ENCODE measurements around the gene SYCE3.
"Not testable (repeated sequence)": the region's sequence is repeated elsewhere in the genome, so short reads cannot be mapped to it uniquely, and the experiment has no call there.

Gene SYCE3

GRCh38 chr22:50562523-50563412 lies at the start of gene SYCE3:
Gene SYCE3, minus strand, starts transcription at chr22:50562919. Its CDS starts 6,514 bp downstream, at chr22:50556405.
- ATAC-seq = peak; percentile 98

DNA sequence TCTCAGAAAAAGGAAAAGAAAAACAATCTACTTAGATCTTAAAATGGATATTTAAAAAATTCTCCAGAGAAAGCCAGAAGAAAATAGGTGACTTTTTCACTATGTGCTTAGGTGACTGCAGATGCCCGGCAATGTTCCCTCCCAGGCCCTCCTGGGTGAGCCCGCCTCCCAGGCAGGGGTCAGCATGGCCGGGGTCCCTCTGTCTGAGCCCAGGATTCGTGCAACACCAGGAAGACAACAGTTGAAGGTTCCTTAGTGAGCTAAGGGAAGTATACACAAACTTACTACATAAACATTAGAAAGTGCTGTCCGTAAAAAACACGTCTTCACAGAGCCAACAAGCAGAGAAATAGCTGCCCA lies 49.4 kb upstream of the SYCE3 start:
- DNase-seq (no peak), ATAC-seq (no peak)

More at GRCh38 chr22:50562523-50563412, at the start of gene SYCE3:
- peak; percentile 99 for DNase-seq

- ATAC-seq (no peak), DNase-seq (no peak)
Observed at GRCh38 chr22:50611341-50612060, 48.8 kb upstream of the SYCE3 start.

DNA sequence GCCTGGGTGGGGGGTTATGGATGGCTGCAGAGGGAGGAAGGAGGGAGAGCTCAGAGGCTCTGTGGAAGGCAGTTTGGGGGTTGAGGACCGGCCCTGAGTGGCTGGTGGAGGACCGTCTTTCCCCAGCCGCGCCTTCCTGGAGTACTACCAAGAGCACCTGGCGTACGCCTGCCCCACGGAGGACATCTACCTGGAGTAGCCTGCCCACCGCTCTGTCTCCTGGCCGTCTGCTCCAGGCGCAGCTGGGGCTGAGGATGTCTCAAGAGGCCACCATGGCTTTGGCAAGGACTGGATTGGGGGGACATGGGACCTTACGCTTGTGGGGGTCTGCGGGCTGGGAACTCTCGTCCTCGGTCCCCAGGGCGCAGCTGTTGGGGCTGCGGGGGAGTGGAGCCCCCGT lies 47.9 kb upstream of the SYCE3 start:
- DNase-seq (no peak), ATAC-seq (no peak)

- ATAC-seq = no peak
Observed at GRCh38 chr22:50610041-50610451, 47.3 kb upstream of the SYCE3 start.

DNA sequence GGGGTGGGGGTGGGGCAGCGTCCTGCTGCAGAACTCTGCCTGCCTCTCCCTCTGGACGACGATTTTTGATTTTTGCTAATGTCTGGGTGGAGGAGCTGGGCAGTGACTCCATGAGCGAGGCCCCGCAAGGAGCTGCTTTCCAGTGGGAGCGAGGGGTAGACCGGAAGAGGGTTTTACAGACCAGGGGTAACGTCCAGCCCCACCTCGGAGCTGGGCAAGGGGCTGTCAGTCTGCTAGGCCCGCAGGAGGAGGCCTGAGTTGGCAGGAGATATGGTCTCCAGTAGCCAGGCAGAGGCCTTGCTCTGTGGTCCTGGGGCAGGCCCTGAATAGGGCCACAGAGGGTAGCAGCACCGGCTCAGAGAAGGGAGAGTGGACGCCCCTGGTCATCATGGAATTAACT lies 46.9 kb upstream of the SYCE3 start:
- DNase-seq (no peak), ATAC-seq (no peak)

More at GRCh38 chr22:50610041-50610451, 47.3 kb upstream of the SYCE3 start:
- DNase-seq = no peak

DNA sequence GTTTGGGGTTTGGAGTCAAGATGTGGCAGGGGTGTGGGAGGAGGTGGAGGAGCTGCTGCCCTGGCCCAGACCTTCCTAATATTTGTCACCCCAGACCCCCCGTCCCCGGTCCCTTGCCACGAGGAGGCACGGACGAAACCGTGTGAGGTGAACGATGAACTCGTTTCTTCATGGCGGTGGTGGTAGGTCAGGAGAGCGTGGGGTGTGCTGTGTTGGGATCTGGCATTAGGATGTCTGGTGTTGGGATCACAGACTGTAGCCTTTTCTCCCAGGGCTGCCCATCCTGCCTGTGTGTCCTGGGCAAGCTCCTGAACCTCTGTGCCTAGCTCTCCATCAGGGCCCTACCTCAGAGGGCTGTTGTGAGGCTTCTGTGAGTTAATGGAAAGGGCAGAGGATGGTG lies 46.3 kb upstream of the SYCE3 start:
- no peak for DNase-seq
- no peak for ATAC-seq

DNA sequence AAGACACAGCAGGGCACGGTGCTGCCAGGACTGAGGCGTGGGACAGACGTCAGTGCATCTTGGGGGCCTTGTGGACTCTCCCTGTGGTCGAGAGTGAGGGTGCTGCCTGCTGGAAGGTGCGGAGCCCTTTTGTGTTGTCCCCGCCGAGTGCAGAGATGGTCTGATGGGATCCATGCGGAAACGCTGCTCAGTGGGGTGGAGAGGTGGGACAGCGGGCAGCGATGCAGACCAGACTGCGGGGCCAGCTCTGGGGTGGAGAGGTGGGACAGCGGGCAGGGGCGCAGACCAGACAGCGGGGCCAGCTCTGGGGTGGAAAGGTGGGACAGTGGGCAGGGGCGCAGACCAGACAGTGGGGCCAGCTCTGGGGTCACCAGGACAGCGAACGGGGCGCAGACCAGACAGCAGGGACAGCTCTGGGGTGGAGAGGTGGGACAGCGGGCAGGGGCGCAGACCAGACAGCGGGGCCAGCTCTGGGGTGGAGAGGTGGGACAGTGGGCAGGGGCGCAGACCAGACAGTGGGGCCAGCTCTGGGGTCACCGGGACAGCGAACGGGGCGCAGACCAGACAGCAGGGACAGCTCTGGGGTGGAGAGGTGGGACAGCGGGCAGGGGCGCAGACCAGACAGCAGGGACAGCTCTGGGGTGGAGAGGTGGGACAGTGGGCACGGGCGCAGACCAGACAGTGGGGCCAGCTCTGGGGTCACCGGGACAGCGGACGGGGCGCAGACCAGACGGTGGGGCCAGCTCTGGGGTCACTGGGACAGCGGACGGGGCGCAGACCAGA lies 45.5 kb upstream of the SYCE3 start:
- DNase-seq, ATAC-seq: not testable (repeated sequence)

DNA sequence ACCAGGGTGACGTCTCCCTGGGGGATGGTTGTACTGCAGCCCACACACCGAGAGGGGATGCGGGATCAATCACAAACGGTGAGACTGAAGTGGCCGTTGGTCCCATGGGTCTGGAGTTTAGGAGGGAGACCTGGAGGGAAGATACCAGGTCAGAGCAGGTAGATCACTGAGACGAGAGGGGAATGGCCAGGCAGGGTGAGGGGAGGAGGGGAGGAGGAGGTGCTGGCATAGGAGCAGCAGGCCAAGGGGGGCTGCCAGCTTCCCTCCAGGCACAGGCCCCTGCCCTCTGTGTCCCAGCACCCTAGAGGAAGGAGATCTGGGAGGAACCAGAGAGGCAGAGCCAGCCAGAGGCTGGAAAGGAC lies 44.9 kb upstream of the SYCE3 start:
- ATAC-seq (no peak), DNase-seq (no peak)

GRCh38 chr22:50606946-50607658 lies 44.4 kb upstream of the SYCE3 start:
- DNase-seq (no peak), ATAC-seq (no peak)

DNA sequence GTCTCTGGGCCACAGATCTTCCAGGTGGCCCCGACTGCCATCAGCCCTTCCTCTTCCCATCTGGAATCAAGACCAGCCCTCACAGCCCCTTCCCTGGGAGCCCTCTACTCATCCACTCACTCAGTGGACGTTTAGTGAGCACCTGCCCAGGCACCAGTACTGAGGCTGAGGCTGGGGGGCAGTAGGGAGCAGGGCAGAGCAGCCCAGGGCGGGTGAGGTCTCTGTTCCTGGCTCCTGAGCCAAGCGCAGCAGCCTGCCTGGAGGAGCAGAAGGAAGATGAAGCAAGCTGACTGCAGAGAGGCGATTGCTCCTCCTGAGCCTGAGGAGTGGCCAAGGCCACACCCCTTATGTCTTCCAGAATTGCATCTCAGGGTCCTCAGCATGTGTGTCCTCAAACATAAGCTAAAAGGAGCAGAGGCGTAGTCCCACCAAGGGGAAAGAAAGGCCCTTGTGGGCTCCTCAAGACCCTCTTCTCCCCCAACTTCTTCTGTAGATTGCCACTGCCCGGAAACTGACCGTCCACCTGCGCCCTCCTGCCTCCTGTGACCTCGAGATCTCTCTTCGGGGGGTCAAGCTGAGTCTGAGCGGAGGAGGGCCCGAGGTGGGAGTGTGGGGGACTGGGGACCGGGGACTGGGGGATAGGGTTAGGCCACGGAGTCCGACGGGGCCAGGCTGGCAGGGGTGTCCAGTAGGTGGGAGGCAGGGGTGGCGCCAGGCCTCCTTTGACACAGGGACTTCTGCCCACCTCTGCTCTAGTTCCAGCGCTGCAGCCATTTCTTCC lies 43.6 kb upstream of the SYCE3 start:
- ATAC-seq (peak; percentile 45), DNase-seq (no peak)

DNA sequence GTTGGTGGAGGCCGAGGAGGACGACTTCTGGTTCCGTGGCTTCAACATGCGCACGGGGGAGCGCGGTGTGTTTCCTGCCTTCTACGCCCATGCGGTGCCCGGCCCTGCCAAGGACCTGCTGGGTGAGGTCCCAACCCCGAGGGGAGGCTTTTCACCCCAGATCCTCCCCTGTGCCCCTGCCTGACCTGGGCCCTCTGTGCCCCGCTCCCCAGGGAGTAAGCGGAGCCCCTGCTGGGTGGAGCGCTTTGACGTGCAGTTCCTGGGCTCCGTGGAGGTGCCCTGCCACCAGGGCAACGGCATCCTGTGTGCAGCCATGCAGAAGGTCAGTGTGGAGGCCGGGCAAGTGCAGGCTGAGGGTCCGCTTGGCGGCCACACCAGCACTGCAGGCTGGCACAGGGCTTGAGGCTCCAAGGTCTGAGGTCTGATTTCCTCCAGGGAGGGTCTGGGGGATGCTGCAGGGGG lies 42.9 kb upstream of the SYCE3 start:
- no peak for ATAC-seq

GRCh38 chr22:50605002-50605612 lies 42.4 kb upstream of the SYCE3 start:
- DNase-seq (no peak), ATAC-seq (no peak)

More for the DNA sequence above, 42.9 kb upstream of the SYCE3 start:
- no peak for DNase-seq

DNA sequence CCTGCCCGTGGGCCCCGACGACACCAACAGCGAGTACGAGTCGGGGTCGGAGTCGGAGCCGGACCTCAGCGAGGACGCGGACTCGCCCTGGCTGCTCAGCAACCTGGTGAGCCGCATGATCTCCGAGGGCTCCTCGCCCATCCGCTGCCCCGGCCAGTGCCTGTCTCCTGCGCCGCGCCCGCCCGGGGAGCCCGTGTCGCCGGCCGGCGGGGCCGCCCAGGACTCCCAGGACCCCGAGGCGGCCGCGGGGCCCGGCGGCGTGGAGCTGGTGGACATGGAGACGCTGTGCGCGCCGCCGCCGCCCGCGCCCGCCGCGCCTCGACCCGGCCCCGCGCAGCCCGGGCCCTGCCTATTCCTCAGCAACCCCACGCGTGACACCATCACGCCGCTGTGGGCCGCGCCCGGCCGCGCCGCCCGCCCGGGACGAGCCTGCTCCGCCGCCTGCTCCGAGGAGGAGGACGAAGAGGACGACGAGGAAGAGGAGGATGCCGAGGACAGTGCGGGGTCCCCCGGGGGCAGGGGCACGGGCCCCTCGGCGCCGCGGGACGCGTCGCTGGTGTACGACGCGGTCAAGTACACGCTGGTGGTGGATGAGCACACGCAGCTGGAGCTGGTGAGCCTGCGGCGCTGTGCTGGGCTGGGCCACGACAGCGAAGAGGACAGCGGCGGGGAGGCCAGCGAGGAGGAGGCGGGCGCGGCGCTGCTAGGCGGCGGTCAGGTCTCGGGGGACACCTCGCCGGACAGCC lies 41.7 kb upstream of the SYCE3 start:
- no peak for DNase-seq
- ATAC-seq = no peak

DNA sequence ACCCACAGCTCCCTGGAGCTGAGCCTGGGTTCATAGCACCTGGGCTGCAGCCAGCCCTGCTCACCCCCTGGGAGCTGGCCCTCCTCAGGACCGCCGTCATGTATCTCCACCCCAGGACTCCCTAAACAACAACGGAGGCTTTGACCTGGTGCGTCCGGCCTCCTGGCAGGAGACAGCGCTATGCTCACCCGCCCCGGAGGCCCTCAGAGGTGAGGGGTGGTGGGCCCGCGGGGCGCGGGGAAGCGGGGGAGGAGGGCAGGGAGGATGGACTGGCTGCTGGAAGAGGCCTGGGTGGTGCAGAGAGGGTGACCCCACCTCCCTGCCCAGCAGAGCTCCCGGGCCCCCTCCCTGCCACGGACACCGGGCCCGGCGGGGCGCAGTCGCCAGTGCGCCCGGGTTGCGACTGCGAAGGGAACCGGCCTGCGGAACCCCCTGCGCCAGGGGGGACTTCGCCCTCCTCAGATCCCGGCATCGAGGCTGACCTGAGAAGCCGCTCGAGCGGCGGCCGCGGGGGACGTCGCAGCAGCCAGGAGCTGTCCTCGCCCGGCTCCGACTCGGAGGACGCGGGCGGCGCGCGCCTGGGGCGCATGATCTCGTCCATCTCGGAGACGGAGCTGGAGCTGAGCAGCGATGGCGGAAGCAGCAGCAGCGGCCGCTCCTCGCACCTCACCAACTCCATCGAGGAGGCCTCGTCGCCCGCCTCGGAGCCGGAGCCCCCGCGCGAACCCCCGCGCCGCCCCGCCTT lies 41.0 kb upstream of the SYCE3 start:
- DNase-seq (no peak), ATAC-seq (no peak)

GRCh38 chr22:50602338-50602700 lies 39.6 kb upstream of the SYCE3 start:
- ATAC-seq (no peak), DNase-seq (no peak)

- ATAC-seq (no peak), DNase-seq (no peak)
Observed at GRCh38 chr22:50601669-50602337, 39.1 kb upstream of the SYCE3 start.

- DNase-seq (no peak), ATAC-seq (no peak)
Observed at GRCh38 chr22:50600967-50601668, 38.4 kb upstream of the SYCE3 start.

All from stimulated activated naive CD8-positive, alpha-beta T cell treated with anti-CD3 and anti-CD28 coated beads, Interleukin-15, Interleukin-2, amounts not matched to agents 100 U/mL and 50 U/mL, for 24 hours (primary cell).